C4-2B (cell line): Measurements from ENCODE around the gene CHIA.

Source experiments
- H3K27ac ChIP-seq: fragments of 450-650 bp; 2 replicates; pipeline ENCODE4 v1.5.1; 2017
- CTCF ChIP-seq: fragments of 450-650 bp; conservative IDR thresholded peaks from 2 replicates; pipeline ENCODE4 v1.5.1; 2017; ENCODE audit warnings: mild to moderate bottlenecking
- ZFX ChIP-seq: fragments of 450-650 bp; IDR thresholded peaks from 2 replicates; pipeline ENCODE4 v1.6.1; 2017

The CHIA gene

GRCh38 chr1:111256988-111257658 is 33.5 kb upstream of the CHIA start:
- H3K27ac ChIP-seq = no peak overlapping the region
- TF ChIP-seq ZFX (no peak), CTCF (no peak)

- TF ChIP-seq ZFX = no peak
- no peak for TF ChIP-seq CTCF
- no peak overlapping the region for H3K27ac ChIP-seq
Observed at GRCh38 chr1:111267801-111268508, 22.7 kb upstream of the CHIA start.

GRCh38 chr1:111269825-111270406 is 20.7 kb upstream of the CHIA start:
- no peak for TF ChIP-seq CTCF
- no peak for TF ChIP-seq ZFX
- H3K27ac ChIP-seq = no peak overlapping the region

- no peak for TF ChIP-seq CTCF
- no peak for TF ChIP-seq ZFX
- H3K27ac ChIP-seq = no peak overlapping the region
Observed at GRCh38 chr1:111270771-111271463, 19.7 kb upstream of the CHIA start.

- TF ChIP-seq ZFX (no peak), CTCF (no peak)
- no peak overlapping the region for H3K27ac ChIP-seq
Observed at GRCh38 chr1:111271464-111271801, 19.2 kb upstream of the CHIA start.

- no peak overlapping the region for H3K27ac ChIP-seq
- TF ChIP-seq CTCF (no peak), ZFX (no peak)
Observed at GRCh38 chr1:111272081-111272480, 18.6 kb upstream of the CHIA start.

GRCh38 chr1:111274653-111275052 is 16.0 kb upstream of the CHIA start:
- H3K27ac ChIP-seq = no peak overlapping the region
- no peak for TF ChIP-seq CTCF
- no peak for TF ChIP-seq ZFX
